K562 (cell line): ENCODE results near the gene TANC1. TPM values are rescaled to one million over a fixed set of nuclear protein-coding genes. Genes with fewer than 3 reads are reported as not detected.

Experiments
- ATAC-seq: fragments of 200-7000 bp; cut with Tn5 transposase; 3 replicates; pipeline ENCODE4 v1.9.1; 2020; ENCODE audit warnings: moderate library complexity
- BruUV-seq: library from RNA; stranded (reverse); fragments of 400-500 nt; replicated peaks from 2 replicates; lab custom pipeline; 2021; lab: Mats Ljungman, UMichigan
- CTCF ChIA-PET: fragments of 300-600 bp; formaldehyde crosslinking; extraction: SDS; loops from one replicate; lab custom pipeline; 2021; ENCODE audit warnings: low intra/inter-chr PET ratio; lab: Yijun Ruan, JAX
- POLR2A ChIA-PET: fragments of 300-600, 350-650 bp; sonication (Branson Sonifier 250); formaldehyde crosslinking; extraction: SDS; loops from one replicate; lab custom pipeline; 2021; ENCODE audit warnings: antibody characterized with exemption, inconsistent platforms; lab: Yijun Ruan, JAX
- DNase-seq, 4 experiments: peaks; one replicate each; pipeline versions ENCODE4 v3.0.0 to v3.0.0-alpha.2; 2011 to 2018; ENCODE audit warnings: low spot score in 3 of 4, mixed read lengths in 3 of 4; ENCODE audit errors: extremely low read depth in 1 of 4
- FAIRE-seq: peaks from 2 replicates; lab custom pipeline; 2011; peaks lifted over from hg19 to GRCh38; lab: Jason Lieb, UNC
- H2AFZ ChIP-seq: 2 replicates; pipeline ENCODE4 v1.6.0; 2011; ENCODE audit warnings: low read depth, low read length, control low read depth, inconsistent platforms
- H3K27ac ChIP-seq: fragments of 200-600 bp; 3 replicates; pipeline ENCODE4 v1.8.0; 2011; ENCODE audit warnings: low read depth, mild to moderate bottlenecking, control low read depth, inconsistent platforms, low read length, moderate library complexity, mixed read lengths; ENCODE audit errors: extremely low read depth
- H3K27me3 ChIP-seq, 2 experiments: fragments of 300-600 bp in 1 of 2; 2 replicates in 1 of 2; 3 replicates in 1 of 2; pipeline versions ENCODE4 v1.6.0 to v1.8.0; 2011; ENCODE audit warnings: inconsistent platforms in 2 of 2, low read length in 2 of 2, mild to moderate bottlenecking in 1 of 2, mixed read lengths in 1 of 2, moderate library complexity in 1 of 2; ENCODE audit not compliant: control insufficient read depth in 2 of 2, insufficient read depth in 2 of 2
- H3K36me3 ChIP-seq: fragments of 300-600 bp; 3 replicates; pipeline ENCODE4 v1.8.0; 2011; ENCODE audit warnings: mild to moderate bottlenecking, low read length, inconsistent platforms; ENCODE audit not compliant: control insufficient read depth, insufficient read depth
- H3K4me1 ChIP-seq, 2 experiments: fragments of 200-600 bp in 1 of 2; replicated peaks in 1 of 2; 2 replicates in 1 of 2; 3 replicates in 1 of 2; pipeline versions ENCODE4 v1.5.1 to v1.8.0; 2011; ENCODE audit warnings: inconsistent platforms in 2 of 2, low read length in 2 of 2, mild to moderate bottlenecking in 1 of 2, mixed read lengths in 1 of 2, moderate library complexity in 1 of 2; ENCODE audit not compliant: control insufficient read depth in 2 of 2, insufficient read depth in 2 of 2
- H3K4me2 ChIP-seq: 2 replicates; pipeline ENCODE4 v1.6.1; 2011; ENCODE audit warnings: low read length, control low read depth, inconsistent platforms, mixed read lengths; ENCODE audit not compliant: insufficient read depth
- H3K4me3 ChIP-seq: fragments of 200-600 bp; sonication (generic), shearing (Covaris generic); 2 replicates; pipeline ENCODE4 v1.5.1; 2016; ENCODE audit warnings: control low read depth, inconsistent platforms
- H3K79me2 ChIP-seq: fragments of 200-600 bp; 3 replicates; pipeline ENCODE4 v1.8.0; 2011; ENCODE audit warnings: low read length, inconsistent platforms; ENCODE audit not compliant: control insufficient read depth, insufficient read depth
- H3K9ac ChIP-seq, 2 experiments: 2 replicates each; pipeline versions ENCODE4 v1.6.0 to v1.6.1; 2011; ENCODE audit warnings: low read depth in 2 of 2, low read length in 2 of 2, control low read depth in 1 of 2, inconsistent platforms in 1 of 2, mild to moderate bottlenecking in 1 of 2, mixed read lengths in 1 of 2; ENCODE audit not compliant: insufficient read depth in 1 of 2
- H3K9me1 ChIP-seq: one replicate; pipeline ENCODE4 v1.6.0; 2011; ENCODE audit warnings: inconsistent platforms, mild to moderate bottlenecking, low read length, moderate library complexity; ENCODE audit not compliant: control insufficient read depth, insufficient read depth
- H3K9me3 ChIP-seq: replicated peaks from 2 replicates; pipeline ENCODE4 v1.5.1; 2011; ENCODE audit warnings: low read depth, low read length, inconsistent platforms; ENCODE audit not compliant: control insufficient read depth, insufficient read depth
- H4K20me1 ChIP-seq: replicated peaks from 2 replicates; pipeline ENCODE4 v1.6.1; 2011; ENCODE audit warnings: low read length, inconsistent platforms, mixed read lengths; ENCODE audit not compliant: control insufficient read depth, insufficient read depth
- ARID1B ChIP-seq: fragments of 450-650 bp; IDR thresholded peaks from 2 replicates; pipeline ENCODE4 v1.6.1; 2016; ENCODE audit warnings: antibody characterized with exemption, mild to moderate bottlenecking, inconsistent platforms
- ARID4B ChIP-seq: sonication (generic); formaldehyde crosslinking; IDR thresholded peaks from 2 replicates; pipeline ENCODE4 v1.8.0; 2022; ENCODE audit warnings: mild to moderate bottlenecking, missing genetic modification reagents
- ATF4 ChIP-seq: fragments of 450-650 bp; formaldehyde crosslinking; IDR thresholded peaks from 2 replicates; pipeline ENCODE4 v1.4.0; 2022; ENCODE audit warnings: mild to moderate bottlenecking, moderate library complexity
- BDP1 ChIP-seq: IDR thresholded peaks from 3 replicates; pipeline ENCODE4 v1.6.1; 2011; ENCODE audit not compliant: insufficient read length, insufficient read depth
- CEBPB ChIP-seq: fragments of 450-650 bp; IDR thresholded peaks from 2 replicates; pipeline ENCODE4 v1.6.1; 2016; ENCODE audit warnings: missing genetic modification characterization, missing compliant biosample characterization
- CLOCK ChIP-seq: fragments of 250-450 bp; sonication (Bioruptor Pico); IDR thresholded peaks from 2 replicates; pipeline ENCODE4 v1.4.0; 2020; ENCODE audit warnings: mild to moderate bottlenecking, moderate library complexity, borderline replicate concordance
- GTF2E2 ChIP-seq: fragments of 200-800 bp; sonication (Bioruptor generic); IDR thresholded peaks from 2 replicates; pipeline ENCODE4 v1.6.1; 2016; ENCODE audit warnings: missing genetic modification characterization, missing compliant biosample characterization
- IRF9 ChIP-seq: fragments of 450-650 bp; IDR thresholded peaks from 2 replicates; pipeline ENCODE4 v1.6.1; 2016; ENCODE audit warnings: missing biosample characterization, missing genetic modification characterization
- NUFIP1 ChIP-seq: fragments of 450-650 bp; IDR thresholded peaks from 2 replicates; pipeline ENCODE4 v1.6.1; 2018; ENCODE audit not compliant: partially characterized antibody
- PHF21A ChIP-seq: fragments of 450-650 bp; IDR thresholded peaks from 2 replicates; pipeline ENCODE4 v1.6.1; 2017; ENCODE audit warnings: low read depth, borderline replicate concordance
- ZNF431 ChIP-seq: sonication (generic); formaldehyde crosslinking; IDR thresholded peaks from 2 replicates; pipeline ENCODE4 v1.8.0; 2022; ENCODE audit warnings: mild to moderate bottlenecking, missing genetic modification reagents
- in situ Hi-C: fragments of 300-500 bp; cut with MboI; formaldehyde crosslinking; loops from 4 replicates; pipeline ENCODE4 v1.15.0; 2018; ENCODE audit warnings: inconsistent platforms, mixed read lengths
- intact Hi-C: fragments of 100-400 bp; cut with micrococcal nuclease; formaldehyde crosslinking; loops from 2 replicates; pipeline ENCODE4 v1.14.2; 2022
- polyA plus RNA-seq, 8 experiments: library from polyadenylated mRNA; depleted of rRNA in 4 of 8; stranded (reverse) in 5 of 8; unstranded in 3 of 8; fragments of >200 nt; fragmentation: Nextera tagmentation in 2 of 8; fragmentation: Illumina TruSeq in 1 of 8; extraction: Ambion mirVana in 2 of 8; extraction: Trizol in 1 of 8; gene quantifications; 2 replicates each; pipeline versions ENCODE4 v1.2.1 to v1.2.3, GENCODE V29; 2011 to 2014; ENCODE audit warnings: inconsistent platforms in 1 of 8, missing spikeins in 1 of 8
- total RNA-seq, 7 experiments: library from RNA; depleted of rRNA in 6 of 7; stranded (reverse); fragments of >200 nt in 6 of 7; fragmentation: Illumina TruSeq in 2 of 7; extraction: Trizol in 2 of 7; gene quantifications; 2 replicates each; pipeline versions ENCODE4 v1.2.1 to v1.2.3, GENCODE V29; 2011 to 2021; ENCODE audit warnings: low replicate concordance in 1 of 7

Gene TANC1
- total and polyA plus RNA-seq, 9 of the 15 experiments (the other 6 are each of a cell fraction or from before 2014, with no cell fraction given) = under 0.01 to 0.20 (median 0.07) TPM; not detected in 1

- no peak for TF ChIP-seq ARID4B (CRISPR knock-in tag)
- no peak for TF ChIP-seq GTF2E2 (tag)
- no peak for TF ChIP-seq BDP1
- no peak for TF ChIP-seq ARID1B
- TF ChIP-seq CEBPB (tag) = no peak
Observed at GRCh38 chr2:159010340-159010739, 41.9 kb downstream of the TANC1 start (continued).

- FAIRE-seq (no peak), ATAC-seq (no peak), DNase-seq (no peak)
- Histone ChIP-seq H3K9ac (no peak overlapping the region), H3K79me2 (no peaks in the 10 kb centered on the region), H3K27me3 (no peaks in the 10 kb centered on the region), H3K9me1 (no peaks in the 10 kb centered on the region), H3K36me3 (no peaks in the 10 kb centered on the region), H4K20me1 (no peaks in the 10 kb centered on the region), H3K9me3 (peaks cover 3% of the 10 kb centered on the region; the same call in 1 of the 2 replicates), H3K4me3 (no peak overlapping the region), H3K4me2 (no peak overlapping the region), H3K4me1 (no peaks in the 10 kb centered on the region), H2AFZ (no peak overlapping the region), H3K27ac (no peak overlapping the region)
- ChIA-PET POLR2A (interaction anchor here (0.5 to 0.7 kb wide), 2 partner anchors 181 to 251 kb away, joined by 3 read pairs; no protein-coding TSS in a partner anchor), CTCF (no interaction called here)
- TF ChIP-seq ATF4 (CRISPR knock-in tag) (no peak), NUFIP1 (no peak), CLOCK (no peak), IRF9 (tag) (no peak), PHF21A (no peak), ZNF431 (CRISPR knock-in tag) (no peak)
- intact Hi-C loops = no loop called here
- in situ Hi-C loops = no loop called here
- no TSS peak for BruUV-seq
Observed at GRCh38 chr2:159010963-159011362, 42.5 kb downstream of the TANC1 start.
